GM21526 (cell line): ENCODE measurements around the gene FLRT2.

Source experiments
- ATAC-seq: cut with Tn5 transposase; IDR thresholded peaks from one replicate; pipeline ENCODE4 v1.9.1; 2021; ENCODE audit warnings: moderate library complexity; ENCODE audit not compliant: unreplicated experiment, low FRiP score

FLRT2 gene

DNA sequence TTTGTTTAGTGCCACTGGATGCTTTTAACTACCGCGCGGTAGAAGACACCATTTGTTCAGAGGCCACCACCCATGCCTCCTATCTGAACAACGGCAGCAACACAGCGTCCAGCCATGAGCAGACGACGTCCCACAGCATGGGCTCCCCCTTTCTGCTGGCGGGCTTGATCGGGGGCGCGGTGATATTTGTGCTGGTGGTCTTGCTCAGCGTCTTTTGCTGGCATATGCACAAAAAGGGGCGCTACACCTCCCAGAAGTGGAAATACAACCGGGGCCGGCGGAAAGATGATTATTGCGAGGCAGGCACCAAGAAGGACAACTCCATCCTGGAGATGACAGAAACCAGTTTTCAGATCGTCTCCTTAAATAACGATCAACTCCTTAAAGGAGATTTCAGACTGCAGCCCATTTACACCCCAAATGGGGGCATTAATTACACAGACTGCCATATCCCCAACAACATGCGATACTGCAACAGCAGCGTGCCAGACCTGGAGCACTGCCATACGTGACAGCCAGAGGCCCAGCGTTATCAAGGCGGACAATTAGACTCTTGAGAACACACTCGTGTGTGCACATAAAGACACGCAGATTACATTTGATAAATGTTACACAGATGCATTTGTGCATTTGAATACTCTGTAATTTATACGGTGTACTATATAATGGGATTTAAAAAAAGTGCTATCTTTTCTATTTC lies 93.2 kb downstream of the FLRT2 start:
- ATAC-seq, result no peak

DNA sequence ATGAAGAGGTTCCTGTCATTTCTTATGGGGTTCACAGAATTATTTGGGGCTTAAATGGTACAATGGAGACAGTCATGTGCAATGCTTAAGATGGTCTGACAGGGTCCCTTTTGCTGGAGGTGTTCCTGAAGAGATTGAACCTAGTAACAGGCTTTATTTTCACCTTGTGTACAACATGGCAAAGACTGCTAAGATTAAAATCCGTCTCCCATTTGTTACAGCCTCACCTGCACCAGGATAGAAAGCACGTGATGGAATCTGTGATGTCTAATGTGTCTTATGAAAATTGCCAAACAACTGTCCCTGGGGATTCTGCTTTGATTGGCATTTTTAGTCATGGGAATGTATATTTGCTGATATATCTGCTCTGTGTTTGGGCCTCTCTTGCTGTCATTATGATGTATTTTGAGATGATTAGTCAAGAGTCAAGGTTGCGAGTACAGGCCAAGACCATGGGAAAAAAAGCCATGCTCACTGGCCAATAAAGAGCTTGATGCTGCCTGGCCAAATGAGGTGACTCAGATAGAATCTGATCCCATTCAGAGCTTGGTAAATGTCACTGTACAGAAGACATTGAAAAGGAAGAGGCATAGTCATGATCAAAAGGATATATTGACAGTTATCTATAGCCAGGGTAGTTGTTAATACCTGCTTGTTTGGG lies 96.1 kb downstream of the FLRT2 start:
- no peak for ATAC-seq

DNA sequence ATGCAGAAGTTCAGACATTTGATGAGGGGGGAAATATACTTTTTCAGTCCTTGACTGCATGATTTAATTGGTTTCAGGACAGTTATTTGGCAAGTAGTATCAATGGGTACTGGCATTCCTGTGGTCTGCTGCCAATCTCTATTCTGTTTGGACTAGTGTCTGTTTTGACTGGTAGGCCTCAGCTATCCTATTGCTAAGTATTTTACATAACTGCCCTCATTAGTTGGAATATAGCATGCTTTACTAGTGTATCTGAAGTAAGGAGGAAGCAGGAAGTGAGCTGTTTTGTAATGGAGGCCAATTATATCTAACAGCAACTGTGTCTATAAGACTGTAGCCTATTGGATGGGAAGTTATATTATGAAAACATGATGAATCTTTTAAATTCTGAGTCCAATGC lies 104.3 kb downstream of the FLRT2 start:
- no peak for ATAC-seq

DNA sequence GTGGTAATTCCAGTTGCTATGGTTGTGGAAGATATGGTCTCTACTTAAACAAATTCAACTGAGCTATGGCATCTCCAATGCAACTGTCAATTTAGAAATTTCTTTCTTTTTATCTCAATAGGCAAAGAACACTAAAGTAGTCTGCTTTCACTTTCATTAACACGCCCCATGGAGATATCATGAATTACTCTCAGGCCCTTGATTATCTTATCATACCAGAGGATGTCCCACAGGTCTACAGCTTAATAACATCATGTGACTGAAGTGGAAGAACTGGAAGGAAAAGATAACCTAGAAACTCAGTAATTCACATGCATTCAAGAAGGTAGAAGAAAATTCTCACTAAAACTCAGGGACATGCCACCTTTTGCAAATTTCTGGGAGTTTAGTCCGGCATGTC lies 114.3 kb downstream of the FLRT2 start:
- ATAC-seq, result no peak

DNA sequence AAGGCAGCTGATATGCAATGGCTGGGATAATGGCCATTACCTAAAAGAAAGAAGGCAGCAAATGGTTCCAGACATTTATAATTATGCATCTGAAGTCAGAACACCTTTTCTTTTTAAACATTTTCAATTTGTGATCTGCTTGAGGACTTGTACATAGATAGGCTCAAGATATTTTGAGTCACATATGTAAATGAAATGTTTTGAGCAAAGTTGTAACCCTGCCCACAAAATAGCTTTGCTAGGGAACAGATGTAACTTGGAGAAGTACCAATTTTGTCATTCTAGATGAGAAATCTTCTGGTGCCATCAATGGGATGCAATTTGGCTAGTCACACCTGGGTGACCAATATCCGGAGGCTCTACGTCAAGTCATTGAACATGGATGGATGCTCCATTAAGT lies 123.1 kb downstream of the FLRT2 start:
- ATAC-seq, result no peak

DNA sequence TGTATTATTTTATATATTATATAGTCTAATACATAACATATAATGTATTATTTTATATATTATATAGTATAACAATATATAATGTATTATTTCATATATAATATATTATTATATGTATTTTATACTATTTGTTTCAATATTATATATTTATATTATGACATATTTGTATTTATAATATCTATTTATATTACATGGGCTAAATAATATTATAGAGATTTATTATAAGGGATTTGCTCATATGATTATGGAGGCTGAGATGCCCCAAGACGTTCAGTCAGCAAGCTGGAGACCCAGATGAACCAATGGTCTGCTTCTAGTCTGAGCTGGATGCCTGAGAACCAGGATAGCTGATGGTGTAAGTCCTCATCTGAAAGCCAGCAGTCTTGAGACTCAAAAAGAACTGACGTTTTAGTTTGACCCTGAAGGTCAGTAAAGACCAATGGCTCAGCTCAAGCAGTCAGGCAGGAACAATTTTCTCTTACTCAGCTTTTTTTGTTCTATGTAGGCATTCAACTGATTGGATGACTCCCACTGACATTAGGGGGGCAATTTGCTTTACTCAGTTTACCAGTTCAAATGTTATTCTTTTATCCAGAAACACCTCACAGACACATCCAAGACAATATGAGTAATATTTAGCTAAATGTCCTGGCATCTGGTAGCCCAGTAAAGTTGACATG lies 130.4 kb downstream of the FLRT2 start:
- ATAC-seq, result no peak

DNA sequence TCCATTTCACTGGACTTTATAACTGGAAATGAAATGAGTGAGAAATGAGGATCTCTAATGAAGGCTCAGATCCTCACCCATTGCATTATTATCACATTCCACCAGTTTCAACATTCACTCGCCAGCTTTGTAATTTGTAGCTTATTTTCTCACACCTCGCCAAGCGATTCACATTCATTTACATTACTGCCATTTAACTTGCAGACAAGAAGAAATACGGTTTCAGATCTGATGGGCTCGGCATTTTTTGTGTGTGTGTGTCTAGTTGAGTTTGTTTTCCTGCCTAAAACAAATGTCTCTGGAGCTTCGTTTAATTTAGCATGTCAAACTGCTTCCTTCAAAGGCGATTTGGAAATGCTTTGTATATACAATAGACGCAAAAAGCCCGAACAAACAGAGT lies 132.2 kb downstream of the FLRT2 start:
- no peak for ATAC-seq

DNA sequence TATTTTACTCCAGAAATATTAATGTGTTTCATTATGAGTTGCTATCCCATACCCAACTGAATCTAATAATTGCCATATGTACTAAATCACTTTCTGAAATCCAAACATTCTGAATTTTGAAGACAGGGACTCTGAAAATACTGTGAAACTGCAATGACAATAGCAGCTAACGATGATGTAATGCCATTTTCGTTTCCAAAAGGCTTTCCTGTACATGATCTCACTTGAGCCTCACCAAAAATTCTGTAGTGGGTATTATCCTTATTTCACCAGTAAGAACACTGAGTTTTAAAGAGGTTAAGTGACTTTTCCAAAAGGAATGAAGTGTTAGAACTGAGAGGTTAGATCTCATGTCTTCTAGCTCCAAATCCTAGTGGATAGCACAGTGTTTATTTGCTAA lies 133.3 kb downstream of the FLRT2 start:
- no peak for ATAC-seq

DNA sequence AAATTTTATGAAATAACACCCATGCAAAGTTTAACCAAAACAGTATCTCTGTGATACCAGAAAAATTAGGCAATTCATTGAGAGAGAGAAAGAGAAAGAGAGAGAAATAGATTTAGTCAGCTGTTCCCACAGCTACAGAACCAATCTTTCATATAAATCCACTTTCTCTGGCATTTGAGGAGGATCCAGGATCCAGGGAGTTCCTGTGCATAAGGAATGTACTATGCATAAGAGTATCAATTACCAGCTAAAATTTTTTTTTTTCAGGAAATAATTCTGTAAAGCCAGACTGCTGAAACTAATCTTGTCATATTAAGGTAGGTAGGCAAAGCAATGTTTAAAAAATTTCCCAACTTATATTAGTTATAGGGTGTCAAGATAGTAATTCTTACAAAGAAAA lies 133.7 kb downstream of the FLRT2 start:
- ATAC-seq, result no peak

DNA sequence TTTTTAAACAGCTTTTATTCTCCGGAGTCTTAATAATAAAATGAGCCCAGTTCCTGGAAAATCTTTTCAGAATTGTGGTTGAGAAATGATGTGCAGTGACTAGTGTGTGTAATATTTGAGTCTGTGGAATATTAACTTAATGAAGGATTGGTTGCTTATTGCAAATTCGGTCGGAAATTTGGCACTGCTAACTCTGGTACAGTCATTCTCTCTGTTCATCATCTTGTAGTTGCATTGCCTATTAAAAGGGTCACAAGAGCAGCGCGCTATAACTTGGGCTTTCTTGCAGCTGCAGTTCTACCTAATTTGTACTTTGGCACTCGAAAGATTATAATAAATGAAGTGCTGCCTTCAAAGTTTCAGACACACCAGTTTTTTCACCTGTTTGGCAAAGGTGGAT lies 146.0 kb downstream of the FLRT2 start:
- no peak for ATAC-seq

DNA sequence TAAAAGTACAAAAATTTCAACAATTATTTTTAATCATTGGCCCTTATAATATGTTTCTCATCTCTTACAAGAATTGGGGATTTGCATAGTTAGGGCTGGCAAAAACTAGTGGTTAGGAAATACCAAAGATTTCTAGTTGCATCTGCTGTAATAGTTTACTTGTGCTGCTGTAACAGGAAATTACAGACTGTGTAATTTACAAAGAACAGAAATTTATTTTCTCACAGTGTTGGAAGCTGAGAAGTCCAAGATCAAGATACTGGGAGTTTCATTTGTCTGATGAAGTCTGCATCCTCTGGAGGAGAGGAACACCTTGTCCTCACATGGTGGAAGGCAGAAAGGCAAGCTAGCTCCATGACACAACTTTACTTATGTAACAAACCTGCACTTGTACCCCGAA lies 157.0 kb downstream of the FLRT2 start:
- no peak for ATAC-seq

DNA sequence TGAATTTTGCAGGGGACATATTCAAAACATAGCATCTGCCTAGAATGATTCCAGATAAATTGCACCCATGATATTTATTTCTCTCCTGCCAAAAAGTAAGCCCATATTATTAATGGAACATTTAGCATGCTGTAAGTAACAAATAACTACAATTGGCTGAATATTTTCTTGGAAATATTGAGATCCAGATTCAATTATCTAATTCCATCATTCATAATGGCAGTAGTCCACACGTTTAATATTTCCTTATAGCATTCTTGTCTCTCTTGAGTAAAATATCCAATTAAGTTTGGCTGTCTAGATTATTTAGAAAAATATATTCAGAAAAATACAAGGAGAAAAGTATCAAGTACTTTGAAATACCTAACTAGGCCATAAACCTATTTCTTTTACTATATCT lies 157.5 kb downstream of the FLRT2 start:
- no peak for ATAC-seq

DNA sequence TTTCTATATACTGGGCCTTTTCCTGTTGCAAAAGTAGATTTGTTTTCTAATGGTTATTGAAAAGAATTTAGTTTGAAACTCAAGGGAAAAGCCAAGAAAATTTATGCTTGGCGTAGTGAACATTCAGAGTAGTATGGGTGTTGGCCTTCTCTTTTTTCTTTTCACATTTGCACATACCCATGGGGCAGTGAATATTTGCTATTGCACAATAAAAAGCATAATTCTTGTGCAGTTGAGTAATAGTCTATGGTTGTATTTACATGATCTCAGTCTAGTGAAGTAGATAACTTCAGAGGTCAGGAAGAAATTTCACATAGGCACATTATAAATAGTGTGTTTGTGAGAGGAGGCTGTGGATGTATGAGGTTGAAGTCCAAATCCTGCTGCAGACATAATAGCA lies 158.1 kb downstream of the FLRT2 start:
- ATAC-seq, result no peak

DNA sequence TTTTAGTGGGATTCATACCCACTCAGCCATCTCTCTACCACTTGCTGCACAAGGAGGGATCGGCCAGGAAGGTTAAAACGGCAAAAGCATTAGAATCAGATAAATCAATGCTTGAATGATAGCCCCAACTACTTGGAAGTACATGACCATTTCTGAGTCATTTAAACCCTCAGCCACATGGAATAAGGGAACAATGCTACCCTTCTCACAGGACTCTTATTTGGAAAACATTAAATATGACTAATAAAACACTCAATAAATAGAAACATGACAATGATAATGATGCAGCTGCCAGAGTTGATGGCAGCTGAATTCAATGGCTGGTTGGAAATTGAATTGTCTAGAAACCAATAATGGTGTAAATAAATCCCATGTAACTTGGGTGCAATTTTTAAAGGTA lies 165.4 kb downstream of the FLRT2 start:
- no peak for ATAC-seq

DNA sequence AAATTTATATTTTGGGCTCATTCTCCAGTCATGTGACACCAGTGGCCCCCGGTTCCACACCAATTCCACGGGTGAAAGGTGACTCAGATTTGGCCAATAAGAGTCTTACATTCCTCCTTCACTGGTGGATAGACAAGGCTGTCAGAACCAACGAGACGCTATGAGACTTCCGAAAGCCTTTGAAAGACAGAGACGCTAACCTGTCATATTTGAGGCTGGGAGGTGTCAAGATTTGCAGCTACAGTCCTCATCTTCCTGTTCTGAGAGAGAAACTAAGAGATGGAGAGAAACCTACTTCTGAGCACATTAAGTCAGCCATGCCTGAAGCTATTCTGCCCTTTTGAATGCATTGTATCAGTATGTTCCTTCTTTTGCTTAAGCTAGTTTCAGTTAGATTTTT lies 171.2 kb downstream of the FLRT2 start:
- no peak for ATAC-seq

DNA sequence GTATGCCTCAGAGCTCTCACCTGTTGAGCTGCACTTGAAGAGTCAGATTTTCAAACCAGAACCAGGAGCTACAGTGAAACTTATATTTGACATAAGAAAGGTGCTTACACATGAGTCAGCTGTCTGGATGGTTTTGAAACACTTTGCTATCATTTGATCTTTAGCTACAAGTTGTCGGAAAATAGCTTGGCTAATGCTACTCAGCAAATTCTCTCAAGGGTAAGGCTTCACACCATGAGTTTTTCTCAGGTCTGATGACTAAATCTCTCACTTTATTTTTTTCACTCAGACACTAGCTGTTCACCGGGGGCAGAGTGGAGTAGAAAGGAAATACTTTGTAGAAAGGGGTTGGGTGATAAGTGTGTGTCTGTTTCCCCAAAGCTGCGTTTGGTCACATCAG lies 171.8 kb downstream of the FLRT2 start:
- no peak for ATAC-seq

DNA sequence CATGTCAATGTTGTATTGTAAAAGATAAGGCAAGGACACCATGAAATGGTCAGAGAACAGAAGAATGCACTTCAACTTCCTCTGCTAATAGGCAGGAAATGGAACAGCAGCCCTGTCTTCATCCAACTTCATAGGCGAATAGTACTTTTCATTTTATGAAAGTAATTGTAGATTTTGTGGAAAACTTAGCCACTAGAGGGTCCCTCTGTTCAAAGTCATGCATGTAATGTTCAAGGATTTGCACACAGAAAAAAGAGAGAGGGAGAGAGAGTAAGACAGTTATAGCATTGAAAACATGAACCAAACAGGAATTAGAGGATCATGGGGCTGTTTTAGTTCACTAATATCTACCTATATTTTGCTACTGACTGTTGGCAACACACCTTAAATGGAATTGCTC lies 172.2 kb downstream of the FLRT2 start:
- ATAC-seq, result no peak

DNA sequence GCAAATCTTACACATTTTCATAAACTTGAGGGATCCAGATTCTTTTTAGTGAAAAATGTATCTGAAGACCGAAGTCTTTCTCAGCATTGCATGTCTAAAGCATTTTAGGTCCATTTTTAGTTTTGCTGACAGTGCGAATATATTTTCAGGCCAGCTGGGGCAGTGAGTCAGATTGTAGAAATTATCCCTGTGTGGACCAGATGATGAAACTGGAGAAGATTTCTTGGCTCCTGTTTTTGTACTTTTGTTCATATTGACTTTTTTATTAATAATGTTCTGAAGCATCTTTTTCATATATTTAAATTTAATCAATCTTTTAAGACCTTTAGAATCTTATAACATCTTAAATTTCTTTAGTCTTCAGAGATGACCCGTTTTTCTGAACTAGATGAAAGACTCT lies 173.1 kb downstream of the FLRT2 start:
- no peak for ATAC-seq
